Kidney epithelial cell (primary cell): Measurements from ENCODE around the gene TYROBP. TPM values are rescaled to one million over a fixed set of nuclear protein-coding genes. Genes with fewer than 3 reads are reported as not detected.

Experiments used
- DNase-seq: peaks from one replicate; pipeline ENCODE4 v3.0.0-alpha.2; 2010; ENCODE audit warnings: low read depth
- H3K27me3 ChIP-seq: 2 replicates; pipeline ENCODE4 v1.6.0; 2011; ENCODE audit warnings: low read length; ENCODE audit not compliant: control insufficient read depth, insufficient read depth
- H3K36me3 ChIP-seq: 2 replicates; pipeline ENCODE4 v1.5.1; 2011; ENCODE audit warnings: low read length; ENCODE audit not compliant: control insufficient read depth, insufficient read depth
- H3K4me3 ChIP-seq: 2 replicates; pipeline ENCODE4 v1.5.1; 2011; ENCODE audit warnings: low read depth, mild to moderate bottlenecking, control low read depth, low read length
- total RNA-seq: library from RNA; depleted of rRNA; stranded (reverse); fragments of >200 nt; gene quantifications from 2 replicates; pipeline ENCODE4 v1.2.3, GENCODE V29; 2015
- TF ChIP-seq, protein P1 (sequence below): IDR thresholded peaks from 2 replicates; pipeline ENCODE4 v1.5.1; 2011; ENCODE audit warnings: mild to moderate bottlenecking, moderate library complexity, low read length, control low read depth, inconsistent platforms; ENCODE audit not compliant: insufficient read depth, poor library complexity, severe bottlenecking

TYROBP gene
- total RNA-seq, 1 donor from 2014 or later = not detected

- DNase-seq = no peak
- H3K27me3 ChIP-seq = no peaks in the 10 kb centered on the region
- TF ChIP-seq, protein P1, sequence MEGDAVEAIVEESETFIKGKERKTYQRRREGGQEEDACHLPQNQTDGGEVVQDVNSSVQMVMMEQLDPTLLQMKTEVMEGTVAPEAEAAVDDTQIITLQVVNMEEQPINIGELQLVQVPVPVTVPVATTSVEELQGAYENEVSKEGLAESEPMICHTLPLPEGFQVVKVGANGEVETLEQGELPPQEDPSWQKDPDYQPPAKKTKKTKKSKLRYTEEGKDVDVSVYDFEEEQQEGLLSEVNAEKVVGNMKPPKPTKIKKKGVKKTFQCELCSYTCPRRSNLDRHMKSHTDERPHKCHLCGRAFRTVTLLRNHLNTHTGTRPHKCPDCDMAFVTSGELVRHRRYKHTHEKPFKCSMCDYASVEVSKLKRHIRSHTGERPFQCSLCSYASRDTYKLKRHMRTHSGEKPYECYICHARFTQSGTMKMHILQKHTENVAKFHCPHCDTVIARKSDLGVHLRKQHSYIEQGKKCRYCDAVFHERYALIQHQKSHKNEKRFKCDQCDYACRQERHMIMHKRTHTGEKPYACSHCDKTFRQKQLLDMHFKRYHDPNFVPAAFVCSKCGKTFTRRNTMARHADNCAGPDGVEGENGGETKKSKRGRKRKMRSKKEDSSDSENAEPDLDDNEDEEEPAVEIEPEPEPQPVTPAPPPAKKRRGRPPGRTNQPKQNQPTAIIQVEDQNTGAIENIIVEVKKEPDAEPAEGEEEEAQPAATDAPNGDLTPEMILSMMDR = no peak
- peak within 1 kb of the TSS; percentile 53 for H3K4me3 ChIP-seq
- no peaks in the 10 kb centered on the region for H3K36me3 ChIP-seq
Observed at GRCh38 chr19:35935911-35936737, 28.0 kb upstream of the TYROBP start, which contains the start of gene LRFN3. TSS of gene LRFN3 (plus strand) at chr19:35936374. CDS start at chr19:35939426, 3,052 bp downstream.

DNA sequence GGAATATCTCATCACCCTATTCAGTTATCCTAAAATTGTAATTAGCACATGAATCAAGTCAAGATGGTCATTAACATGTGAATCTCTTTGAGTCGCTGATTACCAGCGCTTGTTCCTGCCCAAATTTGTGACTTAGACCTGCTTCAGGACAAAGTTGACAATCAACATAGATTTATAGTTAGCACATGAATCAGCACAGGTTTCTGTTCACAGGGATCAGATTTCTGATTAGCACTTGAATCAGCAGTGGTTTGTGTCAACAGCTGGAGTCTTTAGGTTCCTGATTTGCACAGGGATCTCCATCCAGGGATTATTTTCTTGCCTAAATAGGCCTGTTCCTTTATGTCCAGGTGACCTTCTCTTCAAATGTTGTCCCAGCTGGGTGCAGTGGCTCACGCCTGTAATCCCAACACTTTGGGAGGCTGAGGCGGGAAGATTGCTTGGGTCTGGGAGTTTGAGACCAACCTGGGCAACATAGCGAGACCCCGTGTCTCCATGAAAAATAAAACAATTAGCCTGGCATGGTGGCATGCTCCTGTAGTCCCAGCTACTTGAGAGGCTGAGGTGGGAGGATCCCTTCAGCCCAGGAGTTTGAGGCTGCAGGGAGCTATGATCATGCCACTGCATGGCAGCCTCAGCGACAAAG, 24.3 kb upstream of the TYROBP start:
- Histone ChIP-seq H3K4me3 (no peak overlapping the region), H3K36me3 (no peaks in the 10 kb centered on the region), H3K27me3 (no peaks in the 10 kb centered on the region)
- TF ChIP-seq, protein P1 = no peak
- DNase-seq = no peak

DNA sequence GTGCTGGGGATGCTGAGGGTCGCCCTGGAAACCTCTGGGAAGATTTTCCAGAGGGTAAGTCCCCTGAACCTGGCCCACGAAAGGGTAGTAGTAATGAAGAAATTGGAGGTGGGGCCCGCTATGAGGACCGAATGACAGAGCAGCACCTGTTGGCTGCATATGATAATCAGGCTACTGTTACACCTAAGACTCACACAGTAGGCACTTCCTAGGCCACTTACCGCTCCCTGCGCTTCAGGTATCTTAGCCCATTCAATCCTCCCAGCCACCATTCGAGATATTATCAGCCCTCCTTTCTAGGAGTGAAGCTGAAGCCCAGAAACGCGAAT, 23.7 kb upstream of the TYROBP start:
- no peak overlapping the region for H3K4me3 ChIP-seq
- H3K36me3 ChIP-seq = no peaks in the 10 kb centered on the region
- no peak for DNase-seq
- TF ChIP-seq, protein P1 = no peak
- no peaks in the 10 kb centered on the region for H3K27me3 ChIP-seq

DNA sequence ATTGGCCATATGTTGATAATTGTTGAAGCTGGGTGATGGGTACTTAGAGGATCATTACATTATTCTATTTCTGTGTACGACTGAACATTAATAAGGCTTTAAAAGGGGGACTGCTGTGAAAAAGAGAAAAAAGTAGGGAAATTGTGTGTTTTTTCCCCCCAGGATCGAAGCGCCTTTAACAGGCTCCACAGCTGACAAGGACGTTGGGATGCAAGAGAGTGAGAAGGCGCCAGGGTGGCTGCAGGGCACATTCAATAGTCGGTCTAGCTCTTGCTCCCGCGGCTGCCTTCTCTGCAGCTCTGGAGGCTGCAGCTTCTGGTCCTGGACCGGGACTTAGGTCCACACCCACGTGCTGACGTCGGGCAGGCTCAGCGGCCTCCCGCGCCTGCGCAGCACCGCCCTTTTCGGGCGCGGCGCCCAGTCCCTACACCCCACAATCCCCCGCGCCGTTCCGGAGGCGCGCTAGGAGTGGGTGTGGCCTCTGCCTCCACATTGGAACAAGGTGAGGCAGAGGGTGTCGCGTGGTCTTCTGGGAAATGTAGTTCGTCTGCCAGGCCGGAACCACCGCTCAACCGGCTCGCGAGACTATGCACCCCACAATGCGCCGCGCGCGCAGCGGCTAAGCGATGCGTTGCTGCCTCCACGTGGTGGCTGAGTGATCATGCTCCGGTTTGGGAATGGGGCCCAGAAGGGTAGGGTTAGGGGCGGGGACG, 23.2 kb upstream of the TYROBP start:
- TF ChIP-seq, protein P1 = peak; percentile 86
- H3K27me3 ChIP-seq = peaks cover 2% of the 10 kb centered on the region
- DNase-seq = peak; percentile 96

GRCh38 chr19:35929876-35930275, 21.8 kb upstream of the TYROBP start:
- TF ChIP-seq, protein P1 = no peak
- H3K27me3 ChIP-seq = peaks cover 4% of the 10 kb centered on the region
- H3K36me3 ChIP-seq = no peaks in the 10 kb centered on the region
- no peak for DNase-seq
- no peak overlapping the region for H3K4me3 ChIP-seq

More for the DNA sequence above, 23.2 kb upstream of the TYROBP start:
- H3K36me3 ChIP-seq = no peaks in the 10 kb centered on the region
- H3K4me3 ChIP-seq = peak overlapping the region; percentile 32
